WTC11 (cell line): Measurements from ENCODE around the gene TEX36.

Source experiments
- CBFB ChIP-seq: sonication (generic); formaldehyde crosslinking; IDR thresholded peaks from 2 replicates; pipeline ENCODE4 v1.8.1; 2022; ENCODE audit warnings: mild to moderate bottlenecking, low read depth, missing genetic modification reagents
- CREM ChIP-seq: sonication (generic); formaldehyde crosslinking; IDR thresholded peaks from 2 replicates; pipeline ENCODE4 v1.8.1; 2022; ENCODE audit warnings: mild to moderate bottlenecking, missing genetic modification reagents, moderate library complexity
- GABPB1 ChIP-seq: sonication (generic); formaldehyde crosslinking; IDR thresholded peaks from 2 replicates; pipeline ENCODE4 v1.8.1; 2023; ENCODE audit warnings: mild to moderate bottlenecking, missing genetic modification reagents
- IRF2 ChIP-seq: sonication (generic); formaldehyde crosslinking; IDR thresholded peaks from 2 replicates; pipeline ENCODE4 v1.8.0; 2022; ENCODE audit warnings: low read depth, missing genetic modification reagents, borderline replicate concordance
- NR1H2 ChIP-seq: sonication (generic); formaldehyde crosslinking; IDR thresholded peaks from 2 replicates; pipeline ENCODE4 v1.9.0; 2021; ENCODE audit warnings: mild to moderate bottlenecking, moderate library complexity, missing genetic modification reagents
- SP1 ChIP-seq: sonication (generic); formaldehyde crosslinking; conservative IDR thresholded peaks from 2 replicates; pipeline ENCODE4 v1.8.1; 2022; ENCODE audit warnings: missing genetic modification reagents
- TF ChIP-seq, protein P1 (sequence below): fragments of 200-600 bp; IDR thresholded peaks from 2 replicates; pipeline ENCODE4 v1.8.0; 2022; ENCODE audit warnings: antibody characterized with exemption

DNA sequence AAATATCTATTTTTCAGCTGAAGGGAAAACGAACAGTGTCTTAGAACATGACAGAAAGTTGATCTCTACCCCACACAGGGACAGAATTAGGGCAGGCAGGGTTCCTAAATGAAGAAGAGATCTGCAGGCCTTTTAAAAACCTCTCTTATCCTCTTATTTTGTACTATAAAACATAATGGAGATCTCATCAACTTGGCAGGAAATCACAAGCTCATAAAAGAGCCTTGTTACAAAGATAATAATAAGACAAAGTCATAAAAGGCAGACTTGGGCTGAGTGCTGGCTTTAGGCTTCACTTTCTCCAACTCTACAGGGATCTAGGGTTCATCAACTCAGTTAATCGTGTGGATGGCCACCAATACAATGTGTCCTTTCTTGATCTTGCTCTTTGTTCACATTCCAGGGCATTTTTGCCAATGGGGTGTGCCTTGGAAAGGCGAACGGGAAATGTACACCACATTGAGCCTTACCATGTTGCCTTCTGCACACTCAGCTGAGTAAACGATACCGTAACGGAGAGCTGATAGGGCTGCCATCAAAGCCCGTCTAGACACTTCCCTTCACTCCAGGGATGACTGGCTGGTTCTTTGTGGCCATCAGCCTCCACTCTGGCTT, 7.1 kb upstream of the TEX36 start:
- no peak for TF ChIP-seq SP1 (CRISPR knock-in tag)
- TF ChIP-seq, protein P1, sequence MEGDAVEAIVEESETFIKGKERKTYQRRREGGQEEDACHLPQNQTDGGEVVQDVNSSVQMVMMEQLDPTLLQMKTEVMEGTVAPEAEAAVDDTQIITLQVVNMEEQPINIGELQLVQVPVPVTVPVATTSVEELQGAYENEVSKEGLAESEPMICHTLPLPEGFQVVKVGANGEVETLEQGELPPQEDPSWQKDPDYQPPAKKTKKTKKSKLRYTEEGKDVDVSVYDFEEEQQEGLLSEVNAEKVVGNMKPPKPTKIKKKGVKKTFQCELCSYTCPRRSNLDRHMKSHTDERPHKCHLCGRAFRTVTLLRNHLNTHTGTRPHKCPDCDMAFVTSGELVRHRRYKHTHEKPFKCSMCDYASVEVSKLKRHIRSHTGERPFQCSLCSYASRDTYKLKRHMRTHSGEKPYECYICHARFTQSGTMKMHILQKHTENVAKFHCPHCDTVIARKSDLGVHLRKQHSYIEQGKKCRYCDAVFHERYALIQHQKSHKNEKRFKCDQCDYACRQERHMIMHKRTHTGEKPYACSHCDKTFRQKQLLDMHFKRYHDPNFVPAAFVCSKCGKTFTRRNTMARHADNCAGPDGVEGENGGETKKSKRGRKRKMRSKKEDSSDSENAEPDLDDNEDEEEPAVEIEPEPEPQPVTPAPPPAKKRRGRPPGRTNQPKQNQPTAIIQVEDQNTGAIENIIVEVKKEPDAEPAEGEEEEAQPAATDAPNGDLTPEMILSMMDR: no peak
- no peak for TF ChIP-seq CREM
- TF ChIP-seq GABPB1 (CRISPR knock-in tag): no peak
- no peak for TF ChIP-seq IRF2 (CRISPR knock-in tag)
- no peak for TF ChIP-seq NR1H2 (CRISPR knock-in tag)
- no peak for TF ChIP-seq CBFB (CRISPR knock-in tag)
